Transverse colon (tissue), 4 donors: Measurements from ENCODE around the gene CFAP92. TPM values are rescaled to one million over a fixed set of nuclear protein-coding genes. Genes with fewer than 3 reads are reported as not detected.
A peak's percentile ranks its signal among the peaks of the same experiment; 100 is the strongest.

Experiments used
- DNase-seq: peaks from one replicate; pipeline ENCODE4 v3.0.0-alpha.2; 2019
- H3K27ac ChIP-seq, 4 donors: fragments of 200-600 bp; sonication (generic); 2 replicates each; pipeline ENCODE4 v1.5.1; 2016 to 2018; ENCODE audit warnings: inconsistent platforms in 4 of 4
- H3K27me3 ChIP-seq: fragments of 200-600 bp; sonication (generic); 2 replicates; pipeline ENCODE4 v1.5.1; 2017; ENCODE audit warnings: inconsistent platforms
- H3K36me3 ChIP-seq, 4 donors: fragments of 200-600 bp; sonication (generic); 2 replicates each; pipeline ENCODE4 v1.5.1; 2017 to 2019; ENCODE audit warnings: inconsistent platforms in 4 of 4
- H3K4me1 ChIP-seq, 4 donors: fragments of 200-600 bp; sonication (generic); 2 replicates each; pipeline ENCODE4 v1.5.1; 2017 to 2020; ENCODE audit warnings: inconsistent platforms in 4 of 4
- H3K4me3 ChIP-seq, 4 donors: fragments of 200-600 bp; sonication (generic); 1 replicate in 1 of 4; 2 replicates in 3 of 4; pipeline versions ENCODE4 v1.5.1 to v1.6.1; 2017 to 2019; ENCODE audit warnings: inconsistent platforms in 4 of 4
- H3K9me3 ChIP-seq, 2 donors: fragments of 200-600 bp; sonication (generic); 2 replicates each; pipeline ENCODE4 v1.5.1; 2017 to 2019; ENCODE audit warnings: inconsistent platforms in 2 of 2
- EP300 ChIP-seq: sonication (generic); formaldehyde crosslinking; IDR thresholded peaks from one replicate; pipeline ENCODE4 v1.6.1; 2017; ENCODE audit warnings: antibody characterized with exemption, low read depth
- POLR2A ChIP-seq: fragments of 450-650 bp; IDR thresholded peaks from one replicate; pipeline ENCODE4 v1.6.1; 2016; ENCODE audit warnings: antibody characterized with exemption, mild to moderate bottlenecking, moderate library complexity
- POLR2AphosphoS5 ChIP-seq, 3 donors: sonication (generic); formaldehyde crosslinking; IDR thresholded peaks; one replicate each; pipeline ENCODE4 v1.6.1; 2016; ENCODE audit warnings: antibody characterized with exemption in 3 of 3
- WGBS, 2 donors: methylation state at CpG; one replicate each; pipeline ENCODE4 v1.1.5; 2018; ENCODE audit warnings: low coverage in 1 of 2; 5-methylcytosine and 5-hydroxymethylcytosine counted together
- in situ Hi-C, 4 donors: fragments of 200-750 bp; cut with MboI; loops; one replicate each; pipeline versions ENCODE4 v1.15.0 to v1.15.1; 2017; ENCODE audit warnings: low sequenced_read_pairs in 3 of 4, low pct_ligation_motif_present in 1 of 4, low pct_unique_long_range_greater_than_20kb in 1 of 4
- intact Hi-C: fragments of 100-400 bp; cut with DNase I; formaldehyde crosslinking; loops from one replicate; pipeline ENCODE4 v1.15.1; 2023; ENCODE audit warnings: low total_unique reads
- total RNA-seq, 4 donors: library from RNA; depleted of rRNA; stranded (reverse); fragments of >200 nt; gene quantifications; one replicate each; pipeline ENCODE4 v1.1.0, GENCODE V29; 2016
- TF ChIP-seq, protein P1 (sequence below), 5 experiments: fragments of 200-600 bp in 3 of 5; fragments of 450-650 bp in 2 of 5; sonication (generic) in 3 of 5; IDR thresholded peaks; 1 replicate in 2 of 5; 2 replicates in 3 of 5; pipeline ENCODE4 v1.5.1; 2016 to 2017; ENCODE audit warnings: antibody characterized with exemption in 5 of 5, inconsistent platforms in 3 of 5, mild to moderate bottlenecking in 2 of 5, moderate library complexity in 1 of 5

CFAP92 gene
- total RNA-seq, 4 donors from 2014 or later, result 0.95 to 1.2 TPM; not detected in 2

DNA sequence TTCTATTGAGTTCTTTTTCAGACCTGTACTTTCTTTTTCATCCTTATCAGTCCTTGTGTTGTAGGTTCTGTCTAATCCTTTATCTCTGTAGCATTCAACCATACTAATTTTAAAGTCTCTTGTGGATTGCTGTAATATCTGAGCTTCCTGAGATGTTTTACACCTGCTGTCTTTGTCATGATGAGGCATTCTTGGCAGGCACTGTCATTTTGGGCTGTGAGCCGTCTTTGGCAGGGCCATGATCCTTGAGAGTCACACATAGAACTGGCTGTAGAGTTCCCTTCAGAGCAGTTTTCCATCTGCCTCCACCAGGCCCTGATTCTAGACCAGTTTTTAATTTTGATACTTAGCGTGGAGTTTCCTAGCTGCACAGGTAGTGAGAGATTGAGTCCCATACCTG, 13.9 kb upstream of the CFAP92 start:
- Histone ChIP-seq H3K4me1 (peaks cover 4 to 32% (median 25%) of the 10 kb centered on the region in 4 donors), H3K9me3 (no peaks in the 10 kb centered on the region), H3K4me3 (no peak overlapping the region), H3K27ac (peak overlapping the region in 2 of 4 donors; percentile 22 to 59), H3K36me3 (no peaks in the 10 kb centered on the region), H3K27me3 (peaks cover 9% of the 10 kb centered on the region)
- no peak for DNase-seq
- 86% methylated on average over 2 of the region's 2 CpGs; no CpG with 5 or more reads in 1 of the 2 donors for WGBS, 2 donors
- in situ Hi-C loops, result no loop called here
- intact Hi-C loops, result no loop called here
- TF ChIP-seq, protein P1, sequence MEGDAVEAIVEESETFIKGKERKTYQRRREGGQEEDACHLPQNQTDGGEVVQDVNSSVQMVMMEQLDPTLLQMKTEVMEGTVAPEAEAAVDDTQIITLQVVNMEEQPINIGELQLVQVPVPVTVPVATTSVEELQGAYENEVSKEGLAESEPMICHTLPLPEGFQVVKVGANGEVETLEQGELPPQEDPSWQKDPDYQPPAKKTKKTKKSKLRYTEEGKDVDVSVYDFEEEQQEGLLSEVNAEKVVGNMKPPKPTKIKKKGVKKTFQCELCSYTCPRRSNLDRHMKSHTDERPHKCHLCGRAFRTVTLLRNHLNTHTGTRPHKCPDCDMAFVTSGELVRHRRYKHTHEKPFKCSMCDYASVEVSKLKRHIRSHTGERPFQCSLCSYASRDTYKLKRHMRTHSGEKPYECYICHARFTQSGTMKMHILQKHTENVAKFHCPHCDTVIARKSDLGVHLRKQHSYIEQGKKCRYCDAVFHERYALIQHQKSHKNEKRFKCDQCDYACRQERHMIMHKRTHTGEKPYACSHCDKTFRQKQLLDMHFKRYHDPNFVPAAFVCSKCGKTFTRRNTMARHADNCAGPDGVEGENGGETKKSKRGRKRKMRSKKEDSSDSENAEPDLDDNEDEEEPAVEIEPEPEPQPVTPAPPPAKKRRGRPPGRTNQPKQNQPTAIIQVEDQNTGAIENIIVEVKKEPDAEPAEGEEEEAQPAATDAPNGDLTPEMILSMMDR (IDR thresholded peaks at IDR 0.05), result no peak
- TF ChIP-seq EP300 (no peak), POLR2A (no peak), POLR2AphosphoS5 (IDR thresholded peaks at IDR 0.05) (no peak)

DNA sequence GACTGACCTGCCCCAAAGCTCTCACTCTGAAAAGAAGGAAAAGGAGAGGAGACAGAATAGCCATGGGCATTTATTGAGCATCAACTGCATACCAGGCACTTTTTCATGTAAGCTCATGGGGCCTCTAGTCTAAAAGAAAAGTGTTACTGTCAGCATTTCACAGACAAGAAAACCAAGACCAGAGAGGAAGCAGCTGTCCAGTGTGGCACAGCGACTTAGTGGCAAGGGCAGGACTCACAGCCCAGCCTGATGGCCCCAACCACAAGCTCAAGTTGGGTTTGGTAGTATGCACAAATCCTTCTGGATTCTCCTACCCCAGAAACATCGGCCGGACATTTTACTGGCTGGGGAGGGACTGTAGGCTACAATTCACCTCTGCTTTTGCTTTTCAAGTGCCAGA, 13.0 kb upstream of the CFAP92 start:
- DNase-seq, result no peak
- 80% methylated on average over 3 of the region's 3 CpGs; no CpG with 5 or more reads in 1 of the 2 donors for WGBS, 2 donors
- Histone ChIP-seq H3K4me3 (no peak overlapping the region), H3K27me3 (peaks cover 18% of the 10 kb centered on the region), H3K9me3 (no peaks in the 10 kb centered on the region), H3K27ac (peak overlapping the region in 2 of 4 donors; percentile 22 to 59), H3K4me1 (peaks cover 4 to 36% (median 29%) of the 10 kb centered on the region in 4 donors), H3K36me3 (no peaks in the 10 kb centered on the region)
- in situ Hi-C loops (no loop called here), intact Hi-C loops (no loop called here)
- TF ChIP-seq POLR2AphosphoS5 (IDR thresholded peaks at IDR 0.05) (no peak), EP300 (no peak), POLR2A (no peak)
- TF ChIP-seq, protein P1 (IDR thresholded peaks at IDR 0.05), result no peak

DNA sequence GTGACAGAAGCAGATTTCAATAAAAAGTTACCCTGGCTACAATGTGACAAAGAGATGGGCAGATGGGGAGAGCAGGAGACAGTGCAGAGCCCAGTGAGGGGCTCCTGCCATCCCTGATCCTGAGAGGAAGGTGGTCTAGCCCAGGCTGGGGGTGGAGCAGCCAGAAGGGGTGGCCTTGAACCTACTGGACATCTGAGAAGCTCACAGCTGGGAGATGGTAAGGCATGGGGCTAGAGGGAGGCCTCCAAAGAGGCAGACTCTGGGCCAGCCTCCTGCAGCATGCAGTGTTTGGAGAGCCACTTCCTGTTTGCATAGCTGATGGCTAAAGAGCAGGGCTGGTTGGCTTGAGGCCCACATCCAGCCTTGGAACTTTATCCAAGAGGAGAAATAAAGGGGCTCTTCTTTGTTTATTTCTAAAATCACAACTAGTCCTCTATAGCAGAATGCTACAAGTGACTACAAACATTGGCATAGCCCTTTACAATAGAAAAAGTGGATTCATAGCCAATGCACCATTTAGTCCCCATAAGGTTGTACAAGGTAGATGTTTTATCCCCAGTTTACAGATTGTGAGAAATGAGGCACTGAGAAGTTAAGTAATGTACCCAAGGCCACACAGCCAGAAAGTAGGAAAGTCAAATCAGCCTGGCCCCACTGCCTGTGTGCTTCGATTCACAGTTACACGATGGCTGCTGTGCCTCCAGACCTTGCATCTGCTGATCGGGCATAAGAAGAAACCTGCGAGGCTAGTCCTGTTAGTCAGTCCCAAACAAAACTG, 11.8 kb upstream of the CFAP92 start:
- H3K4me1 ChIP-seq, result peaks cover 13 to 48% (median 40%) of the 10 kb centered on the region in 4 donors
- no peaks in the 10 kb centered on the region for H3K36me3 ChIP-seq
- peak; percentile 48 for DNase-seq
- no peak for TF ChIP-seq EP300
- no peak for TF ChIP-seq POLR2A
- TF ChIP-seq POLR2AphosphoS5 (IDR thresholded peaks at IDR 0.05), result peak in 1 of 3 donors; percentile 24
- TF ChIP-seq, protein P1 (IDR thresholded peaks at IDR 0.05), result no peak
- peak overlapping the region; percentile 49 to 67 (median 62) for H3K27ac ChIP-seq
- in situ Hi-C loops, result no loop called here
- intact Hi-C loops, result no loop called here
- H3K9me3 ChIP-seq, result no peaks in the 10 kb centered on the region
- no peak overlapping the region for H3K4me3 ChIP-seq
- 95% methylated on average over 4 of the region's 4 CpGs; no CpG with 5 or more reads in 1 of the 2 donors for WGBS, 2 donors
- H3K27me3 ChIP-seq, result peaks cover 30% of the 10 kb centered on the region

DNA sequence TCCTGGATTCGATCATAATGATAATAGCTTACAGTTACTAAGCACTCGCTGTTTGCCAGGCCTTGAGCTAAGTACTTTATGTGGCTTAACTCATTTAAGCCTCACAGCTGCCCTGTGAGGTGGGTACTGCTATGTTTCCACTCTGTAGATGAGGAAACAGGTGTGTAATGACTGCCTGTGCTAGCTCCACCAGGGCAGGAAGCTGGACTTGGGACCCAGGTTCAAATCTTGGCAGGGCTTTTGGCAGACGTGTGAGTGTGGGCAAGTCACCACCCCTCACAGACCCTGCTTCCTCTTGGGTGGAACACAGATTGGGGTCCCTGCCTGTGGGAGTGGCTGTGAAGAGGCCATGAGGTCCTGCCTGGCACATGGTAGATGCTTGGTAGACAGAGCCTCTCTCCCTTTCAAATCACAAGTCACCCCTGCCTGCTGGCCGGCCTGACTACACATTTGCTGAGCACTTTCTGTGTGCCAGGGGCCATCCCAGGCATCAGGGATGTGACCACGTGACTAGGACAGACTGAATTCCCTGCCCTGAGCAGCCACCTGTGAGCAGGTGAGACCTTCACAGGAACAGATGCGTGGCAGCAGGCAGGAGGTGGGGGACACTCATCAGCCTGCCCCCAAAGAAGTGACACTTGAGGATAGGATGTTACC, 10.9 kb upstream of the CFAP92 start:
- TF ChIP-seq EP300 (no peak), POLR2AphosphoS5 (IDR thresholded peaks at IDR 0.05) (no peak), POLR2A (no peak)
- TF ChIP-seq, protein P1 (IDR thresholded peaks at IDR 0.05), result no peak
- no peak overlapping the region for H3K4me3 ChIP-seq
- DNase-seq, result no peak
- peaks cover 39% of the 10 kb centered on the region for H3K27me3 ChIP-seq
- H3K36me3 ChIP-seq, result no peaks in the 10 kb centered on the region
- 63 to 66% methylated on average over 2 to 6 of the region's 6 CpGs for WGBS, 2 donors
- intact Hi-C loops (no loop called here), in situ Hi-C loops (no loop called here)
- H3K9me3 ChIP-seq, result no peaks in the 10 kb centered on the region
- peak overlapping the region; percentile 49 to 67 (median 62) for H3K27ac ChIP-seq
- H3K4me1 ChIP-seq, result peaks cover 13 to 52% (median 41%) of the 10 kb centered on the region in 4 donors
